GM19328 (cell line): ENCODE results near the gene NRXN3.

ENCODE experiments used
- ATAC-seq: cut with Tn5 transposase; IDR thresholded peaks from one replicate; pipeline ENCODE4 v1.9.1; 2021; ENCODE audit warnings: mild to moderate bottlenecking, moderate library complexity; ENCODE audit not compliant: unreplicated experiment

NRXN3 gene

DNA sequence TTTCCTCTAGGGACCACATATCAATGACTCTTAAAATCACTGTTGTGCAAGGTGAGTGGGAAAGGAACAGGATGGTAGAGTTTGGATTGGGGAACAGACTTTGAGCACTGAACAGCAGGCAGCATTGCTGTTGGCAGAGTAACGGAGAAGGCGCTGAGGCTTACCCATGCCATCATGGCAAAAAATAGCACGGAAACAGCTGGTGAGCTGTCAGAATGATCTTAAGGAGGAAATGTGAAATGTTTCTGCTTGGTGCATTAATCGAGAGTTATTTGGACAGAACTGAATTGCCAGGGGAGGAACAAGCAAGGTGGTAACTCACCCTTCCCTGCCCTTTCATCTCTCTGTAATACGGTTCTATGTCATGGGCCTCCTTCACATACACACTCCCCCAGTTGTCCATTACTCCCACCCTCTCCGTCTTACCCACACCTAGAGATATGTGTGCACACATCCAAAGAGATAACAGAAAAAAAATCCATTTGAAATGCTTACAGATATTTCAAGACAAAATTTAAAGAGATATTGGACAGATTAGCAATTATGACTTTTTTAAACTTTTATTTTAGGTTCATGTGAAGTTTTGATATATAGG is 1468.6 kb downstream of the NRXN3 start:
- no peak for ATAC-seq

DNA sequence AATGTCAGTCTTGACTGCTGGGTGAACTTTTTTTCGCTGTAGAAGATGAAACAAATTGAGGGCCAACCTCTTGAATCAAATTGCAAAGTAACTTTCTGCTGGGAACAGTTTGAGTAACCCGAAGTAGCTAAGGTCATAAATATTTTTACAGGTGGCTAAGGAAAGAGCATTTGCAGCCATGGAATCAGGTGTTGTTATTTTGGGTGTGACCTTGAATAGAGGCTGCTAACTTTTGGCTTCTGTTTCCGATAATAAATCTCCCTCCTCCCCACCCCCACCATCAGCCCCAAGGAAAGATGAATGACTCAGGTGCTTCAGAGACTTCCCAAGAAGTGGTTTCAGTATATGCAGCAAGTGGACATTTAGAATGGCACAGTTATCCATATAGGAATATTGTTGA is 1469.4 kb downstream of the NRXN3 start:
- no peak for ATAC-seq

DNA sequence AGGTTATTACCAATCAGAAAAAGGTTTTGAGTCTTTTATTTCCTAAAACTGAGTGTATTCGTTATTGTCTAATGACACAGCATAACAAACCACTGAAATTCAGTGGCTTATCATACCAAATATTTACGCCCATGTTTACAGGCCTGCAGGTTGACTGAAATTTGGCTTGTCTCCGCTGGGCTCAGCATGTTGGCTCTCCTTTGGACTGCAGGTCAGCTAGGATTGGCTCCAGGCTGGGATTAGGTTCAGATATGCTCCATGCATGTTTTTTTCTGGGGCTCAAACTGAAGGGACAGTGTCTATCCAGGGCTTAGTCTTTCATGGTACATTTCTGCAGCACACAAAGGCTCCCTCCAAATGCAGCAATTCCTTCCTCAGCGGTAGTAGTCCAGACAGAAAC is 1471.2 kb downstream of the NRXN3 start:
- ATAC-seq: no peak

DNA sequence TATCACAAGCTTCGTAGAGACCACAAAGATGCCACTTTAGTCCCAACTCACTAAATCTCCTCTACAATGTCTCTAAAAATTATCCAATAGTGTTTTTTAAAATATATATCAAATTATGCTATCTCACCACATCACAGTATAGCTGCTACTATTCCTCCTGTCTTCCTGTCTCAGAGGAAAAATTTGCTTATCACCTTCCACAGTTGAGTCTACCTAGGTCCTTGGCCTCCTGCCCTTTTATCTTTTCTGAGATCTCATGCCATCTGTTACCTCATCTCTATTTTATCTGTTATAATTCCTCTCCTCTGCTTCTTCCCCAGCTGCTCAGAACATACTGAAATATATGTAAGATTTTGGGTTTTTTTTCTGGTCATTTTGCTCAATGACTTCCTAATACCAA is 1473.0 kb downstream of the NRXN3 start:
- no peak for ATAC-seq

DNA sequence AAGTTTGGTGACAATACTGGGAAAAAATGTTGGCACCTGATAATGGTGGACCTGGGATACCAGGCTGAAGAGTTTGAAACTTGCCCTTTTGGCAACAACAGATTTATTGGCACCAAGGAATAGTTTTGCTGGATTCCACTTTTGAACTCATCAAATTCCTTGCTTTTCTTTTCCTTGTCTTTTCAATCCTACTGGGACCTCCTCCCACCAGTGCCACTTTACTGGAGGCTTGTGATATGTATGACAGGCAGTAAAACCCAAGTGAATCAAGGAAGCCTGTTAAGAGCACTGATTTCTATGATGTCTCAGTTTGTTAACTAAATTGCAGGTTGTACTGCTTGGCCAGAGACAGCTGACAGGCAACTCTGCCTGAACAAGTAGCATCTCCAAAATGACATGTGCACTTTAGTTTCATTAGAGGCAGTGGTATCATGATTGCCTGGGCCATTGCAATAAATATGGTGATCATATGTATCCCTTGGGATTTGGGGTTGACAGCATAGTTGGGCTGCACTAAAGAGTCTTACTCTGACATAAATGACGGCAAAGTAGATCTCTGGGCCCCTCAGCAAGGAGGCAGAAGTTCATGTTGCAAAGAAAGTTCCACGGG is 1475.7 kb downstream of the NRXN3 start:
- ATAC-seq: no peak

DNA sequence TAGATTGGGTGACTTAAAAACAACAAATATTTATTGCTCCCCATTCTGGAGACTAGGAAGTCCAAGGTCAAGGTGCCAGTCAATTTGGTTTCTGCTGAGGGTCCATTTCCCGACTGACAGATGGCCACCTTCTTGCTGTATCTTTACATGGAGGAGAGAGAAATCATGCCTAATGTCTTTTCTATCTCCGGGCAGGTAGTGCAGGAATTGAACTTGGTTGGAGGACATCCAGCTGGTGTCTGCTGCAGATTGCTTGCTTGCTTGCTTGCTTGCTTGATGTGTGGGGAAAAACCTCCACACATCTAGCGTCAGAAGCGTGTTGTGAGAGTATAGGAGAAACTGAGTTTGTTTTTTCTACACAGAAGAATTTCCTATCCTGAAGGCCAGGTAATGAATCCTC is 1479.7 kb downstream of the NRXN3 start:
- no peak for ATAC-seq

DNA sequence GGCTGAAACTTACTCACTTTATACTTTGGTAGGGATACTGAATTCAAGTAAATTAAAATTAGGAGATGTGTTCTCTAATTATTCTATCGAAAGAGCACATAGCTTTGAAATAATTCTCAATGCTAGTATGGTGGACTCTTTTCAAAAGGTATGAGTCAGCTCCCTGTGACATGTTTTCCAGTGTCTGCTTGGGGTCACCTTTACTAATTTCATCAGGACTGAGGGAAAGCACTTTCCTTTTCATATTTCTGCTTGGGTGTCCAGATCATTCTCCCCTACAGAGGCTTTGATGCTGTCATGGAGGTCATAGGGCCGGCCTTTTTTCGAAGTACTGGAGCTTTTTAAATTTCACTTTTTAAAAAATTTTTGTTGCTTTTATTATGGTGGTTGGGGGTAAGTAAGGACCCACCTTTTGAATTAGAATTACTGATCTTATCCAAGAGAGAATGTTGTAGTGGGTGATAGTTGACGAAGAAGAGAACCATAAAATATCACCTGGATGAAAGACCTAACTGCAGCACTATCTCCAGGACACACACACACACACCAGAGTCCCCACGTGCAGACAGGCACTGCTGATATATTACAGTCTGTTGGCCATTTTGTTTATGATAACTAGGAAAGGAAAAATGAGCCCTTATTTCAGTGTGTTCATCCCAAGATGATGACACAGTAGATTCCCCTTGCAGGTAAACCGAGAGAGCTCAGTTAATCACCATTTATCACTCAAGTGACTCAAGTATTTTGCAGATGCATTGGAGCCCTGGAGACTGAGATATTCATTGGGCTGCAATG is 1482.5 kb downstream of the NRXN3 start:
- no peak for ATAC-seq

DNA sequence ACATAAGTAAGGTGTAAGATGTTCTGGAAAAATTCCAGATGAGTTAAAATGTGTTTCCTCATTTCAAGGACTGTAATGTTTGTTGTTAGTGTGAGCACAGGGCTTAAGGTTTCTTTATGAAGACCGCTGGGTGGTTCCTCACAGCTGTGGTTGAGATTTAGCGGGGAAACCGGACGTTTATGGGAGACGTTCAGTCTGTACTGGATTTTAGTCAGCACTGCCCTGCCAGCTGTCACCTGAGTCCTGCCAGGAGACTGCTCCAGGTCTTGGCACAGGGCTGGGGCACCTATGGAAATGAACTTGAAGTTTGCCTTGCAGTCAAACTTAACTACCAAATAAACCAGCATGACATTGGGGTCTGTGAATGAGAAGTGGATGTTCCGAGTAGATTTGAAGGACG is 1485.9 kb downstream of the NRXN3 start:
- ATAC-seq: no peak

DNA sequence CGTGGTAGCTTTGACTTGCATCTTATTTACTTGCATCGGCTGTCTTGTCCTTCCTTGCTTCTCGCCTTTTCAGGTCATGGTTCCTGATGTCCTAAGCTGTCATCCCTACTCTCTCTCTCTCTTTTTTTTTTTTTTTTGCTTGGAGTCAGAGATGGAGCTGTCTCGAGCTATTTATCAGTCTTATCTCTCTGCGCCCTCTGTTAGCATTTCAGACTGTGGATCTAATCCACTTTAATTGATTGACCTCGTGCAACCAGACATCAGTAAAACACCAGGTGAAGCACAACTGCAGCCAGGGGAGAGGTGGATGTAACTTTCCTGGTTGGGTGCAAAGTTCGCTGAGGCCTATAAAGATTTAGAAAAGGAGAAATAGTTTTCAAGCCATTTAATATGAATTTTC is 1486.3 kb downstream of the NRXN3 start:
- ATAC-seq: no peak

DNA sequence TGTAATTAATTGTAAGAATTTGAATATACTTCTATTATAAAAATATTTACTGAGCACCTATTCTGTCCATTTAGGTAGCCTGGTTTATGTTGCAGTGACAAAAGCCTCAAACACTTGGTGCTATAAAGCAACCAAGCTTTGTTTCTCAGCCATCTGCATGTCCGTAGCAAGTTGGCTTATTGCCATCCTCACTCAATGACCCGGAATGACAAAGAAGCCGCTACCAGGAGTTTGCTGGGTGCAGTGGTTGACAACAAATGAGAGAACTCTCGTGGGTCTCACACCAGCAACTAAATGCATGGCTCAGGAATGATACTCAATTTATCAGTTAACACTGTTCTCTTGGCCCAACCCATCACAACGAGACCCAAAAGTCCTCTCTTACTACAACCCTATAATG is 1488.0 kb downstream of the NRXN3 start:
- ATAC-seq: no peak

DNA sequence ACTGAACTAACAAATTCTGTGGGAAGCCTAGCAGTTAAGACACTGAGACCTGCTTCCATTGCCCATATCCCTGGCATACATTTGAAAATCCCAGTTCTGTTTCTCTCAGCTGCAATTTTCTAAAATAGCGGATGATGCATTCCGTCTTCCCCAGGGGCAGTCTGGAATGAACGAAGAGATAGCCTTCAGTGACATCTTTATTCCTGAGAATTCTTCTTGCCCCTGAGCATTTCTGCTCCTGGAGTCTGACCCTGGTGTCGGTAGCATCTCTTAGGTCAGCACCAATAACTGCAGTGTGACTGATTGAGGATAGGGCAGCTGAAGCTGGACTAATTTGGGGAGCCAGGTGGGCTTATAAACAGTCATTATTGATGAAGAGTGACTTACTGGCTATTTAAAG is 1488.6 kb downstream of the NRXN3 start:
- no peak for ATAC-seq

DNA sequence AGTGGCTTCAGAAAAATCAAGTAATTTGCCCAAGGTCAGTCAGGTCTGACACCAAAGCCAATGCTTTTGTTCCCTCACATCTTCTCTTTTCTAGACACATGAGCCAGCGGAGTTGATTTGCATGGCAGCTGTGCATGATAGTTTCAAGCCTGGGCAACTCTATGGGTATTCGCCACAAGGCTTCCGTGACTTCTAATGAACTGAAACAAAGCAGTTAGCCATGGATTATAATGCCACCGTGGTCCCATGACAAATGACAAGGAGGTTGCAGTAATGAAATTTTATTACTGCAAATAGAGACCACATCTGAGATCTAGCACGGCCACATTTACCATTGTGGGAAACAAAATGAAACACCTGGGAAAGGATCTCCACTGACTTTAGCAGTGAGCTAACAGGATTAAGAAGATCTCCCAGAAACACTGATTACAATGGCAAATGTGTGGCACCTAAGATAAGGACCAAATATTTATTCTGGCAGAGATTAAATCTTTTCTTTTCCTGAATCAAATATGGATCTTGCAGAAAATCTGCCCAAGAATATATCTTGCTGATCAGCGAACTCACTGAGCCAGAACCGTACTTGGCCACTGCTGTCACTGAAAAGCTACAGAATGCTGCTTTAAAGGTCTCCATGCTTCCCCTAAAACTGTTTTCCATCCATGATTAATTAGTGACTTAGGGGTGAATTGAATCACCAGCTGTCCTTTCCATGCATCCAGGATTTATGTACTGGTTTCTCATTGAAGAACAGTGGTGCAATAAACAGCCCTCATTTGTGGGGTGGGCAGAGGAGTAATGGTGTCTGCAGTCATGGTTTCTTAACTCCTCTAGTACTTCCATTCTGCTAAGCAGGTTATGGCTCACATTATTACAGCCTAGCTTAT is 1490.1 kb downstream of the NRXN3 start:
- no peak for ATAC-seq

DNA sequence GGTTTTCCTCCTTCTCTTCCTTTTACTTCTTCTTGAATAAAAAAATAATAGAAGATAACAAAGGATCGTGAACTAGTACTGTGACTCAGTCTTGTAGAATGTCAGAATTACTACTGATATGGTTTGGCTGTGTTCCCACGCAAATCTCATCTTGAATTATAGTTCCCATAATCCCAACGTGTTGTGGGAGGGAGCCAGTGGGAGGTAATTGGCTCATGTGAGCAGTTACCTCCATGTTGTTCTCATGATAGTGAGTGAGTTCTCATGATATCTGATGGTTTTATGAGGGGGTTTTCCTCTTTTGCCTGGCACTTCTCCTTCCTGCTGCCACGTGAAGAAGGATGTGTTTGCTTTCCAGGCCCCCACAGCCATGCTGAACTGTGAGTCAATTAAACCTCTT is 1491.6 kb downstream of the NRXN3 start:
- no peak for ATAC-seq

DNA sequence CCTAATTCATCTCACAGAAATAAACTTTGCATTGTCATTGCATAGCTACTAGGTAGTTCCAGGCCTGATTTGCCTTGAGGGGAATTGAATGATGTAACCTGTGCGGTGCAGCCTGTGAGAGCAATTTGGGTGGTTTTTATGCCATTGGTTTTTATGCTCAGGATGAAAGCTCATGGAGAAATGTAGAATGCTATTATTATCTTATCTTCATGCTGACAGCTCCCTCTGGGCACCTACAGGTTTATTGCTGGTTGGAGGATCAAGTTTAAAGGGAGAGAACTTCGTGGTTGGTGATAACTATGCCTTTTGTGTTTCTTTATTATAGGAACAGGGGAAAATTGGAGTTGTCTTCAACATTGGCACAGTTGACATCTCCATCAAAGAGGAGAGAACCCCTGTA is 1493.3 kb downstream of the NRXN3 start:
- no peak for ATAC-seq

DNA sequence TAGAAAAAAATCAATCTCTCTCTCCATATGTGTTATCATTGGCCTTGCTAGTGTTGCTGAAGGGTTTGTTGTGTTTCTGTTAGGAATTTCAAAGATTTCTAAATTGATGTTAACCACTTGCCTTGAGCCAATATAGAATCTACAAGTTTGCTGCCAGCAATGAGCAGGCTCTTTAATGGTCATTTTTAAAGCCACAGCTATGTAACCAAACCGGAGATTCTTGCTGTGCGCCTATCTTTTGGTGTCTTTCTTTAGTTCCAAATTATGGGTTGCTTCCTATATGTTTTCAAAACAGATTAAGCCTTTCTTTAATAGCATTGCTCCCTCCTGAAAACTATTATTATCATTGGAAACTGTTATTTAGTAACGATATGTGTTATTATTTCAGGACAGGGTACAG is 1495.4 kb downstream of the NRXN3 start:
- ATAC-seq: no peak

DNA sequence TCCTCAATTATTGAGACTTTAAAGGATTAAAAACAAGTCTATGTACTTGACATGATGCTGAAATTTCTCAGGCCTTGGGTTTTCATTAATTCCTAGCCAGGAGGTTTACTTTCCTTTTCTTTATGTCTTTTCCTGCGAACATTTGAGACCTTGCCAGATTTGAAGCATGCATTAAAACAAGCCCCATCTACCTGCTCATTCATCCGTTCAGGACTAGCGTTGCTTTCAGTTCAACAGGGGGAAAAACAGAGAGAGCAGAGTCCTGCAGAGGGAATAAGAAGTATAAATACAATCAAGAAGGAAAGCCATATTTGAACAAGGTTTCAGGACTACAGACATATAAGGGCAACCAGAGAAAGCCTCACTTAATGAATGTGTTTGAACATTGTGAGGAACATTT is 1498.8 kb downstream of the NRXN3 start:
- no peak for ATAC-seq

DNA sequence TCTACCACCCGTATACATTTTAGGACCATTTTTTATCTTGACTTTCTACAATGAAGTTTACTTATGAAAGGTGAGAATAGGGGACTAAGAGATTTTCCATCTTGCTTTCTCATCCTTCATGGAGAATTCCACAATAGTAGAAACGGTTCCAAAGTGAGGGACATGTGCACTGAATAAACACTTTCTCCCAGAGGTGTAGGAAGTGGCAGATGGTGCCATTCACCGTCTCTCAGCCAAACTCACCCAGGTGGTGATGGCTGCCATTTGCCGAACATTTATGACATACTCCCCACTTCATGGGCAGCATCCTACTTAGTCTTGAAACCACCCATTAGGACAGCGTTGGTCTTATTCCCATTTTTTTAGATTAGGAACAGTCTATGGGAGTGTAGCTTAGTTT is 1500.6 kb downstream of the NRXN3 start:
- ATAC-seq: no peak

DNA sequence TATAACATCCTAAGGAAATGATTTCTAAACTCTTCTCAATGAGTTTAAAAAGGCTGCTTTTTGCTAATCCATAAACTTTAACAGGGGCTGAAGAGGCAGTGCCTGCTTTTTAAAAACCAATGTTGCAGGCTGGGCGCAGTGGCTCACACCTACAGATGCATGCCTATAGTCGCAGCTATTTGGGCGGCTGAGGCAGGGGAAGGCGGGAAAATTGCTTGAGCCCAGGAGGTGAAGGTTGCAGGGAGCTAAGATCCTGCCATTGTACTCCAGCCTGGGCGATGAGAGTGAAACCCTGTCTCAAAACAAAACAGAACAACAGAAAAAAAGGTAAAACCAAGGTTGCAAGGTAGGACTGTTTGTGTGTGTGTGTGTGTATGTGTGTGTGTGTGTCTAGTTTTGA is 1509.9 kb downstream of the NRXN3 start:
- no peak for ATAC-seq

DNA sequence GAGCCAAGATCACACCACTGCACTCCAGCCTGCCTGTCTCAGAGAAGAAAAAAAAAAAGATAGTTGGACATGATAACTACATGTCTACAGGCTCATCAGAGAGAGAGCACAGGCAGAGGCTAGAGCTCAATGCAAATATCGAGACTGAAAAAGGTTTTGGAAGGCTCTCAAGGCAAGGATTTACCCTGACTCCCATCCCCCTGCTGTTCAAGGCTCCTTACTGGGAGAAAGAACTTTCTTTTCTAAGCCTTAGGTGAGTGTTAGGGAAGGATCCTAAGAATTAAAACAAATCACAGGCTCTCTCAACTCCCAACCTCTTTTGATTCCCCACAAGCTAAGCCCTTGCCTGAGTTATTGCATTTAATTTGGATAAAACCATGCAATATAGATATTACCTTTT is 1516.0 kb downstream of the NRXN3 start:
- no peak for ATAC-seq

DNA sequence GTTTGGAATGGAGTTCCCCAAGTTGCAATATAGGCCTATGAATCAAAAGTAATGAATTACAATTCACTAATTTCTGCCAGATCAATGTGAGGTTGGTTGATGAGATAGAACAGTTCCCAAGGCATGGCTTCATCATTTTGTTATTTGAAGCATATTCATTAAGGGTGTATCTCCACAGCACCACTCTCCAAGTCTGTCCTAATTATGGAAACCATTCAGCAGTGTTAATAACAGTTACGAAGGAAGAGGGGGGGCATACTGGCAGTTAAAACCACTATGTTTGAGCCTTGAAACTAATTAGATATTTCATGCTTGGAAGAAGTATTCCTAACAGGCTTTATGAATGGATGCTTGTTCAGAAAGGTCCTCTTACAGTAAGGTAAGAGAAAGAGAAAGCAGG is 1520.8 kb downstream of the NRXN3 start:
- no peak for ATAC-seq

DNA sequence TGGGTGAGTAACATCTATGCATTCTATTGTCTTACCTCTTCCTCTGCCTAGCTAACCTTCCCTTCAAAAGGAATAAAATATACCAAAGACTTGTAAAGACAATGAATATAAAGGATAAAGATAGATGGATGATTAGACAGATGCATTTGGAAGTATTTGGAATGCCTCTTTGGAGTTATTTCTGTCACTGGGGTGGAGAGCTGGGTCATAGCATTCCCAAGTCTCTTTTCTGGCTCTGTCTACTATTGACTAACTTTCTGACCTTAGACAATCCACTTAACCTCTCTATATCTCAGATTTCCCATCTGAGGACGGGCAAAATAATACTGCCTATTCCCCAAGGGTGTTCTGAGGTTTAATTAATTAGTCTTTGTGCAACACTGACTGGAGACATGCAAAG is 1523.8 kb downstream of the NRXN3 start:
- ATAC-seq: no peak

DNA sequence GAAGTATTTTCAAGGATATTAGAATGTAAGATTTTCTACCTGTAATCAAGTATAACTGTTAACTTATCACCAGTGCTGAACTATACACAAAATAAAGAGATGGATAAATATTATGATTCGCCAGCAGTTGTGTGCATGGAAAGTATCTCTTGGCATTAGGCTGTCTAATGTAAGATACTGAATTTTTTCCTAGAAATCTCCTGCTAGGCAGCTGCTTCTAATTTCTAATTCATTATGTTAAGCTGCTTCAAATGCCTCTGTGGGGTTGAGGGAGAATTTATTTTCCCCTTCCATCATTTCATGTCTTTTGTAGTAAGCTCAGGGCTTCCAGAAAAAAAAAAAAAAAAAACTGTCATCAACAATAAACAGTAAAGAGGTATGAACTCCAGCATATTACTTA is 1525.1 kb downstream of the NRXN3 start:
- ATAC-seq: no peak
